Activated CD8-positive, alpha-beta T cell treated with anti-CD3 and anti-CD28 coated beads for 36 hours (primary cell): ENCODE data around the gene DCDC1. TPM values are rescaled to one million over a fixed set of nuclear protein-coding genes. Genes with fewer than 3 reads are reported as not detected.

ENCODE experiments used
- ATAC-seq: fragments of 200-7000 bp; cut with Tn5 transposase; one replicate; pipeline ENCODE4 v1.10.0; 2021; ENCODE audit warnings: mild to moderate bottlenecking, moderate library complexity
- CTCF ChIA-PET: fragments of 350-600 bp; sonication (Branson Sonifier 250); formaldehyde crosslinking; loops from one replicate; lab custom pipeline; 2021; ENCODE audit warnings: antibody characterized with exemption; lab: Charles Lee
- POLR2A ChIA-PET: fragments of 350-600 bp; sonication (Branson Sonifier 250); formaldehyde crosslinking; loops from one replicate; lab custom pipeline; 2021; ENCODE audit warnings: antibody characterized with exemption; lab: Charles Lee
- DNase-seq: peaks from one replicate; pipeline ENCODE4 v3.0.0-alpha.2; 2020
- H3K27ac Mint-ChIP-seq: one replicate; pipeline ENCODE4 v1.8.0; 2021; ENCODE audit warnings: mild to moderate bottlenecking, mixed read lengths
- H3K27me3 Mint-ChIP-seq: one replicate; pipeline ENCODE4 v1.8.0; 2021; ENCODE audit warnings: mixed read lengths
- H3K36me3 Mint-ChIP-seq: one replicate; pipeline ENCODE4 v1.8.0; 2021; ENCODE audit warnings: low read depth, mixed read lengths
- H3K4me1 Mint-ChIP-seq: one replicate; pipeline ENCODE4 v1.8.0; 2021; ENCODE audit warnings: low read depth, mixed read lengths
- H3K4me3 Mint-ChIP-seq: one replicate; pipeline ENCODE4 v1.8.0; 2021; ENCODE audit warnings: mild to moderate bottlenecking, moderate library complexity, mixed read lengths
- H3K9me3 Mint-ChIP-seq: one replicate; pipeline ENCODE4 v1.8.0; 2021; ENCODE audit warnings: mixed read lengths
- intact Hi-C: fragments of 100-400 bp; cut with micrococcal nuclease; formaldehyde crosslinking; loops from one replicate; pipeline ENCODE4 v1.10.0; 2022
- total RNA-seq, 2 experiments: library from RNA; stranded (reverse); gene quantifications; one replicate each; pipeline ENCODE4 v1.2.3, GENCODE V29; 2021
- TF ChIP-seq, protein P1 (sequence below): fragments of 200-600 bp; IDR thresholded peaks from one replicate; pipeline ENCODE4 v1.8.0; 2022; ENCODE audit warnings: antibody characterized with exemption, mild to moderate bottlenecking

DCDC1 gene
- total RNA-seq, 2 experiments from 2014 or later, result not detected

DNA sequence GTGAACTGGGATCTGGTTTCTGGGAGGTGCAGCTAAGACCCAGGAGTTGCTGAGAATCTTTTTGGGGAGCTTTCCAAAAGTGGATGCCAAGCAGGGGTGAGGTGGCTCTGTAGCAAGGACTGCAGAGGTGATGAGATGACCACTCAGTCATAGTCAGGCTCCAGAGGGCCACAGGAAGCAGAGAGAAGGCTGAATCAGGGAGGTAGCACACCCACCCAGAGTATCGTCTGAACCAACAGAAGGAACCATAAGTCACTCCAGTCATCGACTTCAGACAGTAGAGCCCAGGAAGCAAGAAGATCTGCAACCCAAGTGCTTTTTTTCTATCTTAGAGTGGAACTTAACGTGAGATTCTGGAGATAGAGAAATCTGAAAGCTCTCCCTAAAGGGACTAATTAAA is 447.7 kb downstream of the DCDC1 start:
- intact Hi-C loops, result no loop called here
- Mint-ChIP-seq H3K36me3 (no peaks in the 10 kb centered on the region), H3K4me3 (no peak overlapping the region), H3K27me3 (peaks cover 8% of the 10 kb centered on the region), H3K9me3 (no peaks in the 10 kb centered on the region), H3K4me1 (no peaks in the 10 kb centered on the region), H3K27ac (no peak overlapping the region)
- ChIA-PET CTCF (no interaction called here), POLR2A (no interaction called here)
- DNase-seq (no peak), ATAC-seq (no peak)
- TF ChIP-seq, protein P1, sequence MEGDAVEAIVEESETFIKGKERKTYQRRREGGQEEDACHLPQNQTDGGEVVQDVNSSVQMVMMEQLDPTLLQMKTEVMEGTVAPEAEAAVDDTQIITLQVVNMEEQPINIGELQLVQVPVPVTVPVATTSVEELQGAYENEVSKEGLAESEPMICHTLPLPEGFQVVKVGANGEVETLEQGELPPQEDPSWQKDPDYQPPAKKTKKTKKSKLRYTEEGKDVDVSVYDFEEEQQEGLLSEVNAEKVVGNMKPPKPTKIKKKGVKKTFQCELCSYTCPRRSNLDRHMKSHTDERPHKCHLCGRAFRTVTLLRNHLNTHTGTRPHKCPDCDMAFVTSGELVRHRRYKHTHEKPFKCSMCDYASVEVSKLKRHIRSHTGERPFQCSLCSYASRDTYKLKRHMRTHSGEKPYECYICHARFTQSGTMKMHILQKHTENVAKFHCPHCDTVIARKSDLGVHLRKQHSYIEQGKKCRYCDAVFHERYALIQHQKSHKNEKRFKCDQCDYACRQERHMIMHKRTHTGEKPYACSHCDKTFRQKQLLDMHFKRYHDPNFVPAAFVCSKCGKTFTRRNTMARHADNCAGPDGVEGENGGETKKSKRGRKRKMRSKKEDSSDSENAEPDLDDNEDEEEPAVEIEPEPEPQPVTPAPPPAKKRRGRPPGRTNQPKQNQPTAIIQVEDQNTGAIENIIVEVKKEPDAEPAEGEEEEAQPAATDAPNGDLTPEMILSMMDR, result no peak

GRCh38 chr11:30919389-30920152 is 450.0 kb downstream of the DCDC1 start:
- Mint-ChIP-seq H3K9me3 (no peaks in the 10 kb centered on the region), H3K36me3 (no peaks in the 10 kb centered on the region), H3K4me3 (no peak overlapping the region), H3K27ac (no peak overlapping the region), H3K4me1 (no peaks in the 10 kb centered on the region), H3K27me3 (peaks cover 8% of the 10 kb centered on the region)
- DNase-seq, result no peak
- ChIA-PET POLR2A (no interaction called here), CTCF (no interaction called here)
- ATAC-seq, result no peak
- intact Hi-C loops, result loop anchor here (10.0 kb wide), 1 partner anchor 195 kb away; no protein-coding TSS in a partner anchor
- TF ChIP-seq, protein P1, result no peak

GRCh38 chr11:30917859-30918478 is 451.6 kb downstream of the DCDC1 start:
- intact Hi-C loops, result loop anchor here (2.0 to 10.0 kb wide), 2 partner anchors 193 to 571 kb away; no protein-coding TSS in a partner anchor
- peaks cover 7% of the 10 kb centered on the region for H3K27me3 Mint-ChIP-seq
- H3K27ac Mint-ChIP-seq, result no peak overlapping the region
- POLR2A ChIA-PET, result interaction anchor here (0.5 kb wide), 1 partner anchor 904 kb away, joined by 3 read pairs; no protein-coding TSS in a partner anchor
- ATAC-seq (no peak), DNase-seq (peak; percentile 7)
- no peak overlapping the region for H3K4me3 Mint-ChIP-seq
- no peaks in the 10 kb centered on the region for H3K9me3 Mint-ChIP-seq
- CTCF ChIA-PET, result interaction anchor here (0.6 to 2.1 kb wide), 10 partner anchors 9 to 574 kb away, joined by 3 to 9 read pairs (median 4); no protein-coding TSS in a partner anchor
- no peaks in the 10 kb centered on the region for H3K36me3 Mint-ChIP-seq
- H3K4me1 Mint-ChIP-seq, result no peaks in the 10 kb centered on the region
- TF ChIP-seq, protein P1, result peak; percentile 67

GRCh38 chr11:30917266-30917665 is 452.3 kb downstream of the DCDC1 start:
- no peak for ATAC-seq
- POLR2A ChIA-PET, result no interaction called here
- TF ChIP-seq, protein P1, result no peak
- peaks cover 7% of the 10 kb centered on the region for H3K27me3 Mint-ChIP-seq
- no peaks in the 10 kb centered on the region for H3K4me1 Mint-ChIP-seq
- H3K4me3 Mint-ChIP-seq, result no peak overlapping the region
- DNase-seq, result no peak
- H3K36me3 Mint-ChIP-seq, result no peaks in the 10 kb centered on the region
- intact Hi-C loops, result loop anchor here (2.0 to 10.0 kb wide), 2 partner anchors 192 to 570 kb away; no protein-coding TSS in a partner anchor
- no peaks in the 10 kb centered on the region for H3K9me3 Mint-ChIP-seq
- CTCF ChIA-PET, result interaction anchor here (1.0 to 2.1 kb wide), 7 partner anchors 9 to 573 kb away, joined by 3 to 9 read pairs (median 4); no protein-coding TSS in a partner anchor
- H3K27ac Mint-ChIP-seq, result no peak overlapping the region
